HEK293 (cell line): ENCODE data around the gene CD274.

Experiments
- CTCF ChIA-PET: fragments of 350-600 bp; formaldehyde crosslinking; extraction: SDS; loops from one replicate; lab custom pipeline; 2021; ENCODE audit warnings: antibody characterized with exemption; lab: Yijun Ruan, JAX
- POLR2A ChIA-PET: fragments of 300-600 bp; formaldehyde crosslinking; extraction: SDS; loops from one replicate; lab custom pipeline; 2020; ENCODE audit warnings: antibody characterized with exemption, inconsistent platforms; lab: Yijun Ruan, JAX
- H3K27ac ChIP-seq: fragments of 200-500 bp; sonication (Bioruptor generic); 2 replicates; pipeline ENCODE4 v1.5.1; 2014; ENCODE audit warnings: low read depth, low read length, control low read depth, inconsistent platforms; ENCODE audit errors: extremely low read depth
- H3K36me3 ChIP-seq, 2 experiments: fragments of 200-500 bp in 1 of 2; sonication (Bioruptor generic) in 1 of 2; 1 replicate in 1 of 2; 2 replicates in 1 of 2; pipeline ENCODE4 v1.5.1; 2014 to 2017; ENCODE audit warnings: inconsistent platforms in 2 of 2, low read length in 2 of 2; ENCODE audit not compliant: control insufficient read depth in 2 of 2, insufficient read depth in 1 of 2
- H3K4me1 ChIP-seq: fragments of 200-500 bp; sonication (Bioruptor generic); 2 replicates; pipeline ENCODE4 v1.5.1; 2014; ENCODE audit warnings: mild to moderate bottlenecking, low read length, inconsistent platforms; ENCODE audit not compliant: control insufficient read depth, insufficient read depth
- H3K4me3 ChIP-seq: 2 replicates; pipeline ENCODE4 v1.5.1; 2011; ENCODE audit warnings: low read depth, mild to moderate bottlenecking, control low read depth, low read length, moderate library complexity
- H3K9me3 ChIP-seq: fragments of 200-500 bp; sonication (Bioruptor generic); 2 replicates; pipeline ENCODE4 v1.5.1; 2014; ENCODE audit warnings: low read depth, low read length, inconsistent platforms; ENCODE audit not compliant: control insufficient read depth, insufficient read depth
- IKZF3 ChIP-seq: fragments of 450-650 bp; IDR thresholded peaks from 2 replicates; pipeline ENCODE4 v1.5.0; 2018; ENCODE audit warnings: missing biosample characterization, mild to moderate bottlenecking, missing genetic modification characterization, moderate library complexity
- ZBTB20 ChIP-seq: fragments of 450-650 bp; formaldehyde crosslinking; IDR thresholded peaks from 2 replicates; pipeline ENCODE4 v1.5.1; 2016; ENCODE audit warnings: missing biosample characterization, missing genetic modification characterization
- ZNF175 ChIP-seq: fragments of 450-650 bp; formaldehyde crosslinking; IDR thresholded peaks from 2 replicates; pipeline ENCODE4 v1.5.1; 2016; ENCODE audit warnings: missing biosample characterization, missing genetic modification characterization
- ZNF274 ChIP-seq, 2 experiments: fragments of 200-500 bp in 1 of 2; fragments of 450-650 bp in 1 of 2; sonication (Bioruptor generic) in 1 of 2; formaldehyde crosslinking in 1 of 2; IDR thresholded peaks; 2 replicates each; pipeline versions ENCODE4 v1.5.1 to v1.6.1; 2014 to 2016; ENCODE audit warnings: borderline replicate concordance in 1 of 2, inconsistent platforms in 1 of 2, low read length in 1 of 2, missing biosample characterization in 1 of 2, missing genetic modification characterization in 1 of 2
- ZNF292 ChIP-seq: fragments of 450-650 bp; formaldehyde crosslinking; IDR thresholded peaks from 2 replicates; pipeline ENCODE4 v1.5.1; 2016; ENCODE audit warnings: low read depth, missing biosample characterization, missing genetic modification characterization, borderline replicate concordance
- ZNF354C ChIP-seq: fragments of 450-650 bp; formaldehyde crosslinking; IDR thresholded peaks from 2 replicates; pipeline ENCODE4 v1.5.1; 2016; ENCODE audit warnings: missing biosample characterization, missing genetic modification characterization, low read depth, borderline replicate concordance
- ZNF48 ChIP-seq: fragments of 450-650 bp; formaldehyde crosslinking; IDR thresholded peaks from 2 replicates; pipeline ENCODE4 v1.5.1; 2016; ENCODE audit warnings: missing biosample characterization, missing genetic modification characterization
- ZNF623 ChIP-seq: fragments of 450-650 bp; formaldehyde crosslinking; IDR thresholded peaks from 2 replicates; pipeline ENCODE4 v1.5.1; 2016; ENCODE audit warnings: missing biosample characterization, missing genetic modification characterization
- ZNF660 ChIP-seq: fragments of 450-650 bp; IDR thresholded peaks from 2 replicates; pipeline ENCODE4 v1.5.1; 2018; ENCODE audit warnings: missing biosample characterization, mild to moderate bottlenecking, missing genetic modification characterization
- TF ChIP-seq, protein P1 (sequence below): fragments of 450-650 bp; formaldehyde crosslinking; IDR thresholded peaks from 2 replicates; pipeline ENCODE4; 2016; ENCODE audit warnings: missing biosample characterization, missing genetic modification characterization
- TF ChIP-seq, protein P2 (sequence below): fragments of 450-650 bp; formaldehyde crosslinking; IDR thresholded peaks from 2 replicates; pipeline ENCODE4 v1.5.1; 2016; ENCODE audit warnings: missing biosample characterization, missing genetic modification characterization
- TF ChIP-seq, protein P3 (sequence below): fragments of 450-650 bp; formaldehyde crosslinking; optimal IDR thresholded peaks from 2 replicates; pipeline ENCODE3; 2016; ENCODE audit warnings: missing biosample characterization, mild to moderate bottlenecking, missing genetic modification characterization
- TF ChIP-seq, protein P4 (sequence below): fragments of 450-650 bp; formaldehyde crosslinking; IDR thresholded peaks from 2 replicates; pipeline ENCODE4 v1.5.1; 2017; ENCODE audit warnings: missing biosample characterization, missing genetic modification characterization
- TF ChIP-seq, protein P5 (sequence below): fragments of 450-650 bp; formaldehyde crosslinking; IDR thresholded peaks from 2 replicates; pipeline ENCODE4 v1.5.1; 2016; ENCODE audit warnings: missing biosample characterization, missing genetic modification characterization

The CD274 gene

DNA sequence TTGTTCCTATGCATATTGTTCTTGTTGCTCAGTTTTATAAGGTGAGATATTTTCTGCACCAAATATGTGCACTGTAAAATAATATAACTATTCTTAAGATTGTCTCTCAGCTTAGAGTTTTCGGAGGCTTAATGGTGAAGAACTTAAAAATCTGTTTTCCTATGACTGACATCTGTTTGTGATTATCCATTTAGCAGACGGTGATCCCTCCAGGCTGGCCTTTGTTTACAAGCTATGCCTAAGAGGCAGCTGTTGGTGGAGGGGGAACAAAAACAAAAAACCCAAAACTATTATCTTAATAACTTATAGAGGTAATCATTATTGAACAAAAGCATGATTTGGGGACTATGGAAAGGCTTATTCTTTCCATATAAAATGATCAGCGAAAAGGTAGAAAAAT lies 60.6 kb downstream of the CD274 start:
- Histone ChIP-seq H3K4me3 (no peak overlapping the region), H3K27ac (no peak overlapping the region), H3K36me3 (no peaks in the 10 kb centered on the region), H3K4me1 (no peaks in the 10 kb centered on the region), H3K9me3 (no peaks in the 10 kb centered on the region)
- ChIA-PET POLR2A (no interaction called here), CTCF (interaction anchor here (1.1 kb wide), 1 partner anchor 513 kb away, joined by 5 read pairs; no protein-coding TSS in a partner anchor)
- TF ChIP-seq, protein P1, sequence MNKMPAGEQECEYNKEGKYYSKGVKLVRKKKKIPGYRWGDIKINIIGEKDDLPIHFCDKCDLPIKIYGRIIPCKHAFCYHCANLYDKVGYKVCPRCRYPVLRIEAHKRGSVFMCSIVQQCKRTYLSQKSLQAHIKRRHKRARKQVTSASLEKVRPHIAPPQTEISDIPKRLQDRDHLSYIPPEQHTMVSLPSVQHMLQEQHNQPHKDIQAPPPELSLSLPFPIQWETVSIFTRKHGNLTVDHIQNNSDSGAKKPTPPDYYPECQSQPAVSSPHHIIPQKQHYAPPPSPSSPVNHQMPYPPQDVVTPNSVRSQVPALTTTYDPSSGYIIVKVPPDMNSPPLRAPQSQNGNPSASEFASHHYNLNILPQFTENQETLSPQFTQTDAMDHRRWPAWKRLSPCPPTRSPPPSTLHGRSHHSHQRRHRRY (tag by site-specific recombination), result no peak
- TF ChIP-seq, protein P2, sequence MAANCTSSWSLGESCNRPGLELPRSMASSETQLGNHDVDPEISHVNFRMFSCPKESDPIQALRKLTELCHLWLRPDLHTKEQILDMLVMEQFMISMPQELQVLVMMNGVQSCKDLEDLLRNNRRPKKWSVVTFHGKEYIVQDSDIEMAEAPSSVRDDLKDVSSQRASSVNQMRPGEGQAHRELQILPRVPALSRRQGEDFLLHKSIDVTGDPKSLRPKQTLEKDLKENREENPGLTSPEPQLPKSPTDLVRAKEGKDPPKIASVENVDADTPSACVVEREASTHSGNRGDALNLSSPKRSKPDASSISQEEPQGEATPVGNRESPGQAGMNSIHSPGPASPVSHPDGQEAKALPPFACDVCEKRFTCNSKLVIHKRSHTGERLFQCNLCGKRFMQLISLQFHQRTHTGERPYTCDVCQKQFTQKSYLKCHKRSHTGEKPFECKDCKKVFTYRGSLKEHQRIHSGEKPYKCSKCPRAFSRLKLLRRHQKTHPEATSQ (tag by site-specific recombination), result no peak
- TF ChIP-seq ZNF623, result no peak
- TF ChIP-seq ZNF354C (tag by site-specific recombination), result no peak
- TF ChIP-seq, protein P3, sequence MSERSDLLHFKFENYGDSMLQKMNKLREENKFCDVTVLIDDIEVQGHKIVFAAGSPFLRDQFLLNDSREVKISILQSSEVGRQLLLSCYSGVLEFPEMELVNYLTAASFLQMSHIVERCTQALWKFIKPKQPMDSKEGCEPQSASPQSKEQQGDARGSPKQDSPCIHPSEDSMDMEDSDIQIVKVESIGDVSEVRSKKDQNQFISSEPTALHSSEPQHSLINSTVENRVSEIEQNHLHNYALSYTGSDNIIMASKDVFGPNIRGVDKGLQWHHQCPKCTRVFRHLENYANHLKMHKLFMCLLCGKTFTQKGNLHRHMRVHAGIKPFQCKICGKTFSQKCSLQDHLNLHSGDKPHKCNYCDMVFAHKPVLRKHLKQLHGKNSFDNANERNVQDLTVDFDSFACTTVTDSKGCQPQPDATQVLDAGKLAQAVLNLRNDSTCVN (tag by site-specific recombination), result no peak
- no peak for TF ChIP-seq IKZF3 (tag by site-specific recombination)
- TF ChIP-seq, protein P4, sequence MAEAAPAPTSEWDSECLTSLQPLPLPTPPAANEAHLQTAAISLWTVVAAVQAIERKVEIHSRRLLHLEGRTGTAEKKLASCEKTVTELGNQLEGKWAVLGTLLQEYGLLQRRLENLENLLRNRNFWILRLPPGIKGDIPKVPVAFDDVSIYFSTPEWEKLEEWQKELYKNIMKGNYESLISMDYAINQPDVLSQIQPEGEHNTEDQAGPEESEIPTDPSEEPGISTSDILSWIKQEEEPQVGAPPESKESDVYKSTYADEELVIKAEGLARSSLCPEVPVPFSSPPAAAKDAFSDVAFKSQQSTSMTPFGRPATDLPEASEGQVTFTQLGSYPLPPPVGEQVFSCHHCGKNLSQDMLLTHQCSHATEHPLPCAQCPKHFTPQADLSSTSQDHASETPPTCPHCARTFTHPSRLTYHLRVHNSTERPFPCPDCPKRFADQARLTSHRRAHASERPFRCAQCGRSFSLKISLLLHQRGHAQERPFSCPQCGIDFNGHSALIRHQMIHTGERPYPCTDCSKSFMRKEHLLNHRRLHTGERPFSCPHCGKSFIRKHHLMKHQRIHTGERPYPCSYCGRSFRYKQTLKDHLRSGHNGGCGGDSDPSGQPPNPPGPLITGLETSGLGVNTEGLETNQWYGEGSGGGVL (tag by site-specific recombination), result no peak
- TF ChIP-seq ZNF175 (tag by site-specific recombination), result no peak
- TF ChIP-seq ZNF274 (IDR thresholded peaks at IDR 0.05; ENCODE audit: low read length), result no peak
- TF ChIP-seq ZNF274 (tag by site-specific recombination; IDR thresholded peaks at IDR 0.05; ENCODE audit: borderline replicate concordance), result no peak
- TF ChIP-seq ZNF48 (tag by site-specific recombination), result no peak

DNA sequence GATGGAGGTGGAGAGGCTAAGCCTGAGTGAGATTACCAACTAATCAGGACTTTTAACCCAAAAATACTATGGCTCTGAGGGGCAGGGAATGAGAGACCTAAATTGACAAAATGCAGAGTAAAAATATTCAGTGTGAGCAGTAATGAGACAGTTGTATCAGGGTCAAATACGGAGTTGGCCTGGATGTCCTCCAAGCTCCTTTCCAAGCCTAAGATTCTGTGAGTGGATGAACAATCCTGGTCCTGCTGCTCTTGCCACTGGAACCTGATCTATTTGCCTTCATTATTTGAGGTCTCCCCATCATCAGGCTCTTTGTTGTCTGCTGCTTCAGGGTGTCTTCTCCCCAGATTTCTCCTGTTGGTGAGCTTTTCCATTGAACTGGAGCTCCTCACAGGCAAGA lies 61.1 kb downstream of the CD274 start:
- no peak for TF ChIP-seq ZBTB20 (tag by site-specific recombination)
- TF ChIP-seq ZNF292 (tag by site-specific recombination), result no peak
- TF ChIP-seq, all 188 proteins: peak for 0
- Histone ChIP-seq H3K4me3 (no peak overlapping the region), H3K9me3 (no peaks in the 10 kb centered on the region), H3K36me3 (no peaks in the 10 kb centered on the region), H3K4me1 (no peaks in the 10 kb centered on the region), H3K27ac (no peak overlapping the region)
- POLR2A ChIA-PET, result no interaction called here
- CTCF ChIA-PET, result no interaction called here

DNA sequence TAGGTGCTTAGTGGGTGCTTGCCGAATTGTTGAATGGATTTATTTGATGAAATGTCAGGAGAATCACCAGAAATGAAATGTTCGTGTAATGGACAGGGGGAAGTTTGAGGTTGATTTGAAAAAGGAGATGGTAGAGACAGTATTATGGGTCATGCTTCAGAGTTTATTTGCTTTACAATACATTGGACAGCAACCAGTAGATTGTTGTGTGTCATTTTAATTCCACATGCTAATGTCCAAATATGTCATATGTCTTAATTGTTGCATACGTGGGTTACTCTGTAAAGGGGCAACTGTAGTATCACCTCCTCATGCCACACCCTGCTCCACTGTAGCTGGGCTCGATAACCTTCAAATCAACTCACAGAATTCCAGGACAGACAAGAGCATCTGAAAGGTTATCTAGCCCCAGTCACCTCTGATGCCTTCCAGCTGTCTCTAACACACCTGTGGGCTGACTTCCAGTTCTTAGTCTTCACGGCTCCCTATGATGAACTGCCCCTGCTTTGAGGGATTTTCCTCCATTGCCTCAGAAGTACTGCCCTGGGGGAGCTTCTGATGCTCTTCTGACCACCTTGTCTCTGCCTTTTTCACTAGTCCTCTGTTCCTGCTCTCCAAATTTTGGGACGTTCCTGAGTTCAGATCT lies 61.7 kb downstream of the CD274 start:
- H3K27ac ChIP-seq, result no peak overlapping the region
- no peak overlapping the region for H3K4me3 ChIP-seq
- ChIA-PET CTCF (no interaction called here), POLR2A (no interaction called here)
- H3K4me1 ChIP-seq, result no peaks in the 10 kb centered on the region
- no peaks in the 10 kb centered on the region for H3K36me3 ChIP-seq
- H3K9me3 ChIP-seq, result no peaks in the 10 kb centered on the region
- TF ChIP-seq ZNF660, result no peak
- TF ChIP-seq, protein P5, sequence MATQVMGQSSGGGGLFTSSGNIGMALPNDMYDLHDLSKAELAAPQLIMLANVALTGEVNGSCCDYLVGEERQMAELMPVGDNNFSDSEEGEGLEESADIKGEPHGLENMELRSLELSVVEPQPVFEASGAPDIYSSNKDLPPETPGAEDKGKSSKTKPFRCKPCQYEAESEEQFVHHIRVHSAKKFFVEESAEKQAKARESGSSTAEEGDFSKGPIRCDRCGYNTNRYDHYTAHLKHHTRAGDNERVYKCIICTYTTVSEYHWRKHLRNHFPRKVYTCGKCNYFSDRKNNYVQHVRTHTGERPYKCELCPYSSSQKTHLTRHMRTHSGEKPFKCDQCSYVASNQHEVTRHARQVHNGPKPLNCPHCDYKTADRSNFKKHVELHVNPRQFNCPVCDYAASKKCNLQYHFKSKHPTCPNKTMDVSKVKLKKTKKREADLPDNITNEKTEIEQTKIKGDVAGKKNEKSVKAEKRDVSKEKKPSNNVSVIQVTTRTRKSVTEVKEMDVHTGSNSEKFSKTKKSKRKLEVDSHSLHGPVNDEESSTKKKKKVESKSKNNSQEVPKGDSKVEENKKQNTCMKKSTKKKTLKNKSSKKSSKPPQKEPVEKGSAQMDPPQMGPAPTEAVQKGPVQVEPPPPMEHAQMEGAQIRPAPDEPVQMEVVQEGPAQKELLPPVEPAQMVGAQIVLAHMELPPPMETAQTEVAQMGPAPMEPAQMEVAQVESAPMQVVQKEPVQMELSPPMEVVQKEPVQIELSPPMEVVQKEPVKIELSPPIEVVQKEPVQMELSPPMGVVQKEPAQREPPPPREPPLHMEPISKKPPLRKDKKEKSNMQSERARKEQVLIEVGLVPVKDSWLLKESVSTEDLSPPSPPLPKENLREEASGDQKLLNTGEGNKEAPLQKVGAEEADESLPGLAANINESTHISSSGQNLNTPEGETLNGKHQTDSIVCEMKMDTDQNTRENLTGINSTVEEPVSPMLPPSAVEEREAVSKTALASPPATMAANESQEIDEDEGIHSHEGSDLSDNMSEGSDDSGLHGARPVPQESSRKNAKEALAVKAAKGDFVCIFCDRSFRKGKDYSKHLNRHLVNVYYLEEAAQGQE (tag by site-specific recombination), result peak; percentile 72; the same call in 1 of the 2 replicates
